ENCODE measurements around the gene NMU. TPM values are rescaled to one million over a fixed set of nuclear protein-coding genes. Genes with fewer than 3 reads are reported as not detected.

NMU gene
- total and polyA plus RNA-seq, 12 donors, result not detected

Other genes with a start within 250 kb of the NMU start
- 10 to 100 TPM; 30.3 to 86.3 (median 34.6) TPM for gene TMEM165, start 240.3 kb downstream of the NMU start, total RNA-seq
- gene TMEM165, start 240.3 kb downstream of the NMU start, polyA plus RNA-seq, result 10 to 100 TPM; 49.6 to 65.1 TPM
- 10 to 100 TPM; 25.4 to 40.7 (median 32.5) TPM for gene CLOCK, start 89.4 kb downstream of the NMU start, total RNA-seq
- 1 to 10 TPM; 6.1 to 9.3 TPM for gene CLOCK, start 89.4 kb downstream of the NMU start, polyA plus RNA-seq
- gene PDCL2, start 44.1 kb downstream of the NMU start, total RNA-seq, result not detected
- not detected for gene PDCL2, start 44.1 kb downstream of the NMU start, polyA plus RNA-seq
- gene EXOC1L, start 183.5 kb upstream of the NMU start, total RNA-seq, result not detected
- under 1 TPM in 1 of 2 donors, not detected in 1; 0.12 TPM for gene EXOC1L, start 183.5 kb upstream of the NMU start, polyA plus RNA-seq
- gene EXOC1, start 217.3 kb upstream of the NMU start, total RNA-seq, result 10 to 100 TPM; 16.0 to 26.3 (median 21.5) TPM
- 10 to 100 TPM; 13.1 to 23.6 TPM for gene EXOC1, start 217.3 kb upstream of the NMU start, polyA plus RNA-seq